ENCODE measurements around the gene XXYLT1.

DNA sequence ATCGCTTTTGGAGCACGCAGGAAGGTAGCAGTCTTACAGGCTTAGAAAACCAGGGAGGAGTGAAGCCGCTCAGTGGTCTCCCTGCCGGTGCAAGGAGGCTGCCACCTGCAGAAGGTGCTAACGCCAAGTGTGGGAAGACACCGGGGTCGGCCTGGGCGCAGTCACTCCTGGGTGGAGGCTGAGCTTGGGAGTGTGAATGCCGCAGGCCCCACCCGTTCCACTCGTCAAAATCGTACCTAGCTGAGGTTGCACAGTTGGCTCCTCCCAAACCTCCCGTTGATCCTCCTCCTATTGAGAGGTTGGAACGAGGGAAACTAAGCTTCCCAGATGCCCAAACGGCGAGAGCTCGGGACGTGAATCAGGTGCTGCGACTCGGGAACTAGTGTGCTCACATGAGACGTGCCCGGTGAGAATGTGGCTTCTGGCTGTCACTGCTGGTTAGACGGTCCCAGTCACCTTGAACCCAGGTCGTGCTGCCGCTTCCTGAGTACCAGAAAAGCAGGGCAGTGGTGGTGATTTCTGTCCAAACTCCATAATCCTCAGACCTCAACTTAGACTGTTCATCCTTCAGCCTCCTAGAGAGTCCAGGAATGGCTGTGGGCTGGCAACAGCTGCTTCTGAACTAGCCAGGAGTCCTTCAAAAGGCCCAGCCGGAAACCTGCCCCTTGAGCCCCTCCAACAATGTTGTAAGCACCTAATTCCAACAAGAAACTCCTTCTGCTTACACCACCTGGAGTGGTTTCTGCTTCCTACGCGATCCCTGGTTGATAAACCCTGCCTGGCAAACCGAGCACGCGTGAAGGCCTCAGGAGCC lies 156.0 kb downstream of the XXYLT1 start:
- TF ChIP-seq ARNTL (CRISPR knock-in tag; IDR thresholded peaks at IDR 0.05; ENCODE audit: borderline replicate concordance, low read depth): no peak
- TF ChIP-seq TCF4 (CRISPR knock-in tag; IDR thresholded peaks at IDR 0.05; ENCODE audit: borderline replicate concordance): no peak
- TF ChIP-seq RARB (CRISPR knock-in tag; IDR thresholded peaks at IDR 0.05): no peak
- TF ChIP-seq ZNF565 (CRISPR knock-in tag; conservative IDR thresholded peaks at IDR 0.05; ENCODE audit: low read depth): no peak
- TF ChIP-seq, protein P1, sequence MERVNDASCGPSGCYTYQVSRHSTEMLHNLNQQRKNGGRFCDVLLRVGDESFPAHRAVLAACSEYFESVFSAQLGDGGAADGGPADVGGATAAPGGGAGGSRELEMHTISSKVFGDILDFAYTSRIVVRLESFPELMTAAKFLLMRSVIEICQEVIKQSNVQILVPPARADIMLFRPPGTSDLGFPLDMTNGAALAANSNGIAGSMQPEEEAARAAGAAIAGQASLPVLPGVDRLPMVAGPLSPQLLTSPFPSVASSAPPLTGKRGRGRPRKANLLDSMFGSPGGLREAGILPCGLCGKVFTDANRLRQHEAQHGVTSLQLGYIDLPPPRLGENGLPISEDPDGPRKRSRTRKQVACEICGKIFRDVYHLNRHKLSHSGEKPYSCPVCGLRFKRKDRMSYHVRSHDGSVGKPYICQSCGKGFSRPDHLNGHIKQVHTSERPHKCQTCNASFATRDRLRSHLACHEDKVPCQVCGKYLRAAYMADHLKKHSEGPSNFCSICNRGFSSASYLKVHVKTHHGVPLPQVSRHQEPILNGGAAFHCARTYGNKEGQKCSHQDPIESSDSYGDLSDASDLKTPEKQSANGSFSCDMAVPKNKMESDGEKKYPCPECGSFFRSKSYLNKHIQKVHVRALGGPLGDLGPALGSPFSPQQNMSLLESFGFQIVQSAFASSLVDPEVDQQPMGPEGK (CRISPR knock-in tag; IDR thresholded peaks at IDR 0.05; ENCODE audit: borderline replicate concordance): no peak
- no peak for TF ChIP-seq ESRRG (CRISPR knock-in tag; IDR thresholded peaks at IDR 0.05)
- no peak for TF ChIP-seq ZFP30 (CRISPR knock-in tag; IDR thresholded peaks at IDR 0.05)
- TF ChIP-seq, protein P2, sequence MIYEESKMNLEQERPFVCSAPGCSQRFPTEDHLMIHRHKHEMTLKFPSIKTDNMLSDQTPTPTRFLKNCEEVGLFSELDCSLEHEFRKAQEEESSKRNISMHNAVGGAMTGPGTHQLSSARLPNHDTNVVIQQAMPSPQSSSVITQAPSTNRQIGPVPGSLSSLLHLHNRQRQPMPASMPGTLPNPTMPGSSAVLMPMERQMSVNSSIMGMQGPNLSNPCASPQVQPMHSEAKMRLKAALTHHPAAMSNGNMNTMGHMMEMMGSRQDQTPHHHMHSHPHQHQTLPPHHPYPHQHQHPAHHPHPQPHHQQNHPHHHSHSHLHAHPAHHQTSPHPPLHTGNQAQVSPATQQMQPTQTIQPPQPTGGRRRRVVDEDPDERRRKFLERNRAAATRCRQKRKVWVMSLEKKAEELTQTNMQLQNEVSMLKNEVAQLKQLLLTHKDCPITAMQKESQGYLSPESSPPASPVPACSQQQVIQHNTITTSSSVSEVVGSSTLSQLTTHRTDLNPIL (CRISPR knock-in tag; IDR thresholded peaks at IDR 0.05; ENCODE audit: low read depth): no peak
- TF ChIP-seq ZC3H10 (CRISPR knock-in tag; IDR thresholded peaks at IDR 0.05): no peak
- TF ChIP-seq CSDC2 (CRISPR knock-in tag; IDR thresholded peaks at IDR 0.05): no peak
- no peak for TF ChIP-seq PPARA (CRISPR knock-in tag; IDR thresholded peaks at IDR 0.05; ENCODE audit: borderline replicate concordance)
